RKO (cell line): Measurements from ENCODE around the gene CLEC4G.
"Not testable (repeated sequence)": the region's sequence is repeated elsewhere in the genome, so short reads cannot be mapped to it uniquely, and the experiment has no call there.

Source experiments
- DNase-seq: peaks from one replicate; pipeline ENCODE4 v3.0.0-alpha.2; 2016; ENCODE audit warnings: low spot score

CLEC4G gene

DNA sequence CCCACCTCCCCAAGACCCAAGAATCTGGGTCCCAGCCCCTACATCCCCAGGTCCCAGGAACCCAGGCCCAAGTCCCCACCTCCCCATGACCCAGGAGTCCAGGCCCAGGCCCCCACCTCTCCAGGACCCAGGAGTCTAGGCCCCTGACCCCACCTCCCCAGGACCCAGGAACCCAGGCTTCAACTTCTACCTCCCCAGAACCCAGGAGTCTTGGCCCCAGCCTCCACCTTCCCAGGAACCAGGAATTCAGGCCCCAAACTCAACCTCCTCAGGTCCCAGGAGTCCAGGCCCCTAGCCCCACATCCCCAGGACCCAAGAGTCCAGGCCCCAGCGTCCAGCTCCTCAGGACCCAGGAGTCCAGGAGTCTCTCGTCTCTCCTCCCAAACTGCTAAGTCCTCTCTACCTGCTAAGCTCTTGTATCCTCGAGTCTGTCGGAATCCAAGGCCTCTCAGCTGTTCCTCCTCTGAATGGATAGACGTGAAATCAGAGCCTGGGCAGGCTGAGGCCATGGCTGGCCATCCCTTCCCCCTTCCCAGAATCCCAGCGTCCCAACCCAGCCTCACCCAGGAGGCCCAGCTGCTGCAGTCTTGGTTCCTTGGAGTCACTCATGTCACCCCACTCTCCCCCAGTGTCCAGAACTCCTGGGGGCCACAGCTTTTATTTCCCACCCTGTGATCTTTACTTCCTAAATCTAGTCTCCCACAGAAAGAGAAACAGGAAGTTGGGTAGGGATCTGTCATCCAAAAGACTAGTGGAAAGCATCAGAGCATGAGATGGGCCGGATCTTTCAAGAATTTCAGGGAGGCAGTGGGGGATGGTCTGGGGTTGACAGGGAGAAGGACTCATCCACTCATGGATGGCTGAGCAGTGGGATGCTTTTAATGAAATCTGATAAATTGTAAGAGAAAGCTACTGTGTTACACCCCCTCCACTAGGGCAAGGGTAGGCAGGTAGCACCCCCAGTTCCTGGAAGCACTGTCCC is 15.3 kb upstream of the CLEC4G start, which contains the start of gene CD209:
TSS of gene CD209 (minus strand) at position 632 of the 982 bp plus-strand sequence. CDS start at position 609, 23 bp downstream.
- DNase-seq: no peak

DNA sequence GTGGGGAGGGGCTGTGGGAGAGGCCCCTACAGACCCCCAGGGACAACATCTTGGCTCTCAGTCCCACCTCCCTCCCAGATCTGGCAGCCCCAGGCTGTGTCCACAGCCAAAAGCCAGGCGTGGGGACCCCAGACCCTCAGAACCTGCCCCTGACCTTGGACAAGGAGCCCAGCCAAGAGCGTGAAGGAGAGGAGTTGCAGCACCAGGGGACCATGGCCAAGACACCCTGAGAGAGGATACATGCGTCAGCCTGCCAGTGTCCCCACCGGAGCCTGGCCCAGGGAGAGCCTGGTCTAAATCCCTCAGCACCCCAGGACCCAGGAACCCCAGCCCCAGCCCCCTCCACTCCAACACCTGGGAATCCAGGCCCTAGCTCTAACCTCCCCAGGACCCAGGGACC is 14.4 kb upstream of the CLEC4G start:
- DNase-seq: not testable (repeated sequence)

DNA sequence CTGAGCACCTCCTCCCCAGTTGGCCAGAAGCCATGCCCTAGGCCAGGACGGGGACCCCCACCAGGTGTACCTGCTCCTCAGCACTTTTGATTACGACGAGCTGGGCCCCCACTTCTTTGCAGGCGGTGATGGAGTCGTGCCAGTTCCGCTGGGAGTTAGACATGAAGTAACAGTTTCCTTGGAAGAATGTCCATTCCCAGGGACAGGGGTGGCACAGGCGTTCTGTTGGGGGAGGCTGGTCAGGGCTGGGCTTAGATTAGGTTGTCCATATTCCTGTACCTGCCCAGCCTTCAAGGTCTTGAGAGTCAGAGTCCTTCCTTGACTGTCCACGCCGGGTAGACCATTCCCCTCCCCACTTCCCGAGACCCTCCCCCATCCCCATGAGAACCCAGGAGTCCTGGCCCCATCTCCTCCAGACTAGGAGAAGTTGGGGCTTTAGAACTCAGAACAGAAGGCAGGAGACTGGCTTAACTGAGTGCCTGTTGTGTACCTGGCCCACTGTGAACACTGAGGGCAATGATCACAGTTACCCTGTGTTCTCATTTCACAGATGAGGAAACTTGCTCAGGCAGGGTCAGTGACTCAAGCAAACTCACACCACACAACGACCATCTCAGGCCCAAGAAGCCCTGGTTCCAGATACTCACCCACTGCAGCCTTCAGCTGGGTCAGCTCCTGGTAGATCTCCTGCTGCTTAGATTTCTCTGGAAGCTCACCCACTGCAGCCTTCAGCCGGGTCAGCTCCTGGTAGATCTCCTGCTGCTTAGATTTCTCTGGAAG is 13.2 kb upstream of the CLEC4G start:
- no peak for DNase-seq

DNA sequence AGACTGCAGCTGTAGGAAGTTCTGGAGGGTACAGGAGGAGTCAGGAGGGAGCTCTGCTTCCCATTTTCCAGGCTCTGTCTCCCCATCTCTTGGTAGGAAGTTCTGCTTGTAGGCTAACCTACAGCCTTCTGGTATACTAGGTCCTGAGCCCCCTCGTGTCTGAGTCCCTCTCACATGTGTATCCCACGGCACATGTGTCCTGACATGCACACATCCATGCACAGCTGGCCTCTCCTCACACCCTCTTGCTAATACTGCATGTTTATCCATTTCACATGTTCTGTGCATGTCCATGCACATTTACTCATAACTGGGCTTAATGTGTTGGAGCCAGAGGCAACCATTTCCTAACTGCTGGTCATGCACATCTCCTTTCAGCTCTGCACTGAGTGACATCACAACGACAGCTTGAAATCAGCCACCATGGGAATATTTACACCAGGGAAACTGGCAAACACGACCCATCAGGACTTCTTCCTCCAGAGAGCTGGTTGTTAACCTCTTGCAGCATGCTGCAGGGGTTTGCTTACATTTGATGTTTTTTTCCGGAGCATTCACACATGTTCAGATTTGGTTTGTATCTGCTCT is 12.4 kb upstream of the CLEC4G start:
- DNase-seq: no peak

DNA sequence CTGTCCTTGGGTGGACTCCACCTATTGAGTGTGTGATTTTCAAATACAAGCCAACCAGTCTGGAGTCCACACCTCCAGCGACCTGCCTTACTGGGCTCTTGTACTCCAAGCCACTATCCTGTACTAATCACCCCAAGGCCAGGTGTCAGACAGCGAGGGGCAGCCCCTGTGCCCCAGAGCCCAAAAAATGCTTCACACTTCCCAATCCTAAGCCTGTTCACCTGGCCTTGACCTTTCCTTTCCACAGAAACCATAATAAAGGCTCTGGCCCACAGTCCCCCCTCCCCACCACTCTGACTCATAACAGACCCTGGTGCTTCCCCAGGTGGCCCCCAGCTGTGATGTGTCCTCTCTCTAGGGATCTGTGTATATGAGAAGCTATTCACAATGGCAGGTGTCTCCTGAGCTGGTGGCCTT is 11.5 kb upstream of the CLEC4G start:
- DNase-seq: no peak

GRCh38 chr19:7742991-7743390 is 11.1 kb upstream of the CLEC4G start:
- DNase-seq: no peak

DNA sequence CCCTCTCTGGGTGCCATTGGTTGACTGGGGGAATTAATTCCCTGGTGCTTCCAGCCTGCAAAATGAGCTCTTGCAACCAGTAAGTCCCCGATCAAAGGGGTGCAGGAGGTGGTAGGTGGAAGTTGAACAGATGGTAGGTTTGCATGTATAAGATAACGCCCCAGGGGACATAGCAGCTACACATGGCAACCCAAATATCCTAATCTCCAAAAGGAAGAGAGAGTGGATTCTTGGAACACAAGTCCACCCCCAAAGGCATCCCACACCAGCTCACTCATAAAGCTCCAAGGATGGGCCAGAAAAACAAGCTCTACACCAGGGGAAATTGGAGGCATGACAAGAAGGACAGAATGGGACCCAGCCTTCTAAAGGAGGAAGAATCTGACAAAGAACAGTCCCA is 10.7 kb upstream of the CLEC4G start:
- DNase-seq: no peak

DNA sequence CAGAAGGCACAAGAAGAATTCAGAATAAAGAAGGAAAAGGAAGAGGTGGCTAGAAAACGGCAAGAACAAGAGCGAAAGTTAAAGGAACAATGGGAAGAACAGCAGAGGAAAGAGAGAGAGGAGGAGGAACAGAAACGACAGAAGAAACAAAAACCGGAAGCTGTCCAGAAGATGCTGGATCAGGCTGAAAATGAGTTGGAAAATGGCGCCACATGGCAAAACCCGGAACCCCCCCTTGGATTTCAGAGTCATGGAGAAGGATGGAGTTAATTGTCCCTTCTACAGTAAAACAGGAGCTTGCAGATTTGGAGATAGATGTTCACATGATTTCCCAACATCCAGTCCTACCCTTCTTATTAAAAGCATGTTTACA is 8.8 kb upstream of the CLEC4G start:
- no peak for DNase-seq

- DNase-seq: no peak
These were observed 8.1 kb upstream of the CLEC4G start for GRCh38 chr19:7739801-7740681.

- DNase-seq: no peak
These were observed 7.4 kb upstream of the CLEC4G start for GRCh38 chr19:7739211-7739755.

GRCh38 chr19:7738023-7738422 is 6.1 kb upstream of the CLEC4G start:
- DNase-seq: no peak

DNA sequence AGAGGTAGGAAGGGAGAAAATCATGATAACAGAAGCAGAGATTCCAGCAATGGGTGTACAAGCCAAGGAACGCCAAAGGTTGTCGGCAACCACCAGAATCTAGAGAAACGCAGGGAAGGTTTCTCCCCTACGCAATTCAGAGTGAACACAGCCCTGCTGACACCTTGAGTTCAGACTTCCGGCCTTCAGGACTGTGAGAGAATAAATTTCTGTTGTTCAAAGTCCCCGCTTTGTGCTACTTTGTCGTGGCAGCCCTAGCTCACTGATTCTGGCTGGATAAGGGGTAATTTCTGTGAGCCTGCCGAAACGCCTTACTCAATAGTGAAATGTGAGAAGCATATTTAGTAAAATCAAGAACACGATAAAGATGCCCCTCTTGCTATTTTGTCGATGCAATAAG is 5.3 kb upstream of the CLEC4G start:
- DNase-seq: no peak

DNA sequence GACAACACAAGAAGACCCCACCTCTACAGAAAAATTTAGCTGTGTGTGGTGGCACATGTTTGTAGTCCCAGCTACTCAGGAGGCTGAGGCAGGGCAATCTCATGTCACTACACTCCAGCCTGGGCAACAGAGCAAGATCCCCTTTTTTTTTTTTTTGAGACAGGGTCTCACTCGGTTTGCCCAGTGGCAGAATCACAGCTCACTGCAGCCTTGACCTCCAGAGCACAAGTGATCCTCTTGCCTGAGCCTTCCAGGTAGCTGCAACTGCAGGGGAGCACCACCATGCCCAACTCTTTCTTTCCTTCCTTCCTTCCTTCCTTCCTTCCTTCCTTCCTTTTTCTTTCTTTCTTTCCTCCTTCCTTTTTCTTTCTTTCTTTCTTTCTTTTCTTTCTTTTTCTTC is 4.2 kb upstream of the CLEC4G start:
- DNase-seq: no peak

- no peak for DNase-seq
These were observed 2.6 kb upstream of the CLEC4G start for GRCh38 chr19:7734220-7735203.

DNA sequence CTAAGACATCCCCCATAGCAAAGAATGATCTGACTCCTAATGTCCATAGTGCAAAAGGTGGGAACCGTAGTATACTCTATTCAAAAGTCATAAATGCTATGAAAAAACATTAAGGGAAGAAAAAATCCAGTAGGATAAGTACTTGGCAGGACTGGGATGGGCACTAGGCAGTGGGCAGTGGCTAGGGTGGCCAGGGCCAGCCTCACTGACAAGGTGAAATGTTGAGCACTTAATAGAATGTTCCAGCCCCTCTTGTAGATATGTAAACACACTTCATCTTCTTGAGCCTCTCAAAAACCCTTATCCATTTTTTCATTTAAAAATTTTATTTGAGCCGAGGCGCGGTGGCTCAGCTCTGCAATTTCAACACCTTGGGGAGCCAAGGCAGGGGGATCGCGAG is 1.5 kb upstream of the CLEC4G start:
- DNase-seq: no peak

- DNase-seq: no peak
These were observed 295 bp downstream of the CLEC4G start for GRCh38 chr19:7731615-7732014.

- DNase-seq: no peak
These were observed 703 bp downstream of the CLEC4G start for GRCh38 chr19:7731218-7731595.

DNA sequence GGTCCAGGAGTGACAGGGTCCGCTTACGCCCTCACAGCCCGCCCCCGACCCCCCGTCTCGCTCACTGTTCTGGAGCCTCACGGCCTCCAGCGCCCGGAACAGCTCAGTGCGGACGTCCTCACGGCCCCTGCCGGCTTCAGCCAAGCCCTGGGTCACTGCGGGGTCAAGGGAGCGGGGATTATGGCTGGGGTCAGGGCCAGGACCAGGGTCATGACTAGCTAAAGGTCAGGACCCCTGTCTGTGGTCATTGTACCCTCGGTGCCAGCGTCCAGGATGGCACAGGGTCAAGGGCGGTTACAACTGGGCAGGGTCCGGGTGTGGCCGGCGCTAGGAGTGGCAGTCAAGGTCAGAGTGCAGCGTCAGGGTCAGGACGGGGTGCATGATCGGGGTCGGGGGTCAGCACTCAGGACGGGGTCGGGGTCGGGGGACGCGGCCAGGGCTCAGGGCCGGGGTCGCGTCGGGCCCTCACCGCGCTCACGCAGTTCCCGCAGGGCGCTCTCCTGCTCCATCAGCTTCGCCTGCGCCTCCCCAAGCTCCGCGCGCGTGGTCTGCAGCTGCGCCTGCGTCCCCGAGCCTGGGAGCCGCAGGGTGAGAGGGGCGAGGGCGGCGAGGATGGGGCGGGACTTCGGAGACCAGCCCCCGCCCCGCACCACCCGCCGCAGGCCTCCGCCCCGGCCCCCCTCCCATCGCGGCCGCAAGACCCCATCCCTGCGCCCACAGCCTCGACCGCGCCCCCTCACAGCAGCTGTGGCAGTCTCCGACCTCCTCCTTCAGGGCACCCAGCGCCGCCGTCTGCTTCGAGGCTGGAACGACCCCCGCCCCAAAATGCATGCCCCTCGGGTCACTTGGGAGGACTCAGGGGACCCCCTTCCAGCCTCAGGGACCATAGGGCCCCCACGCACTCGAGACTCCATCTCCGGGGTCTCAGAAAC is 1.4 kb downstream of the CLEC4G start:
- no peak for DNase-seq

DNA sequence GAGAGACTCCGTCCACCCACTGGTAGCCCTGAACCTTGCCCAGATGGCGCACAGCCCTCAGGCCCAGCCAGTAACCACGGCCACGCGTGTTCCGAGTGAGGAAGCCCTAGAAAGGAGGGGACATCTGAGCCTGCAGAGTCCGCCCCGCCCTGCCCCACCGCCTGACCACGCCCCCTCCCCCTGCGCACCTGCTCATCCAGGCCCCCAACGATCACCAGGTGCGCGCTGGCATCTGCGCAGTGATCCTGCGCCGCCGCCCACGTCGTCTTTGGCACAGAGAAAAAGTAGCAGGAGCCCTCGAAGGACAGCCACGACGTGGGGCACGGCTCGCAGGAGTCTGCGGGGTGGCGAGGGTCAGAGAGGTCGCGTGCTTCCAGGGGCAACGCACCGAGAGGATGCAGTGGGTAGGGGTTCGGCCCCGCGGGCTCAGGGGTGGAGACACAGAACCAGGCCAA is 2.1 kb downstream of the CLEC4G start:
- no peak for DNase-seq
